HCT116 (cell line): ENCODE data around the gene C9orf43.

Experiments
- ATF3 ChIP-seq: IDR thresholded peaks from 2 replicates; pipeline ENCODE4 v1.6.1; 2012
- CEBPB ChIP-seq: IDR thresholded peaks from 2 replicates; pipeline ENCODE4 v1.6.1; 2012; ENCODE audit warnings: low read depth
- CTCF ChIP-seq, 3 experiments: fragments of 200-600 bp in 1 of 3; sonication (generic) in 1 of 3; IDR thresholded peaks in 2 of 3; conservative IDR thresholded peaks in 1 of 3; 2 replicates each; pipeline ENCODE4 v1.5.1; 2012 to 2017; ENCODE audit warnings: low read depth in 2 of 3, low read length in 2 of 3, antibody characterized with exemption in 1 of 3, borderline replicate concordance in 1 of 3, control low read depth in 1 of 3, mild to moderate bottlenecking in 1 of 3, mixed read lengths in 1 of 3, mixed run types in 1 of 3, moderate library complexity in 1 of 3; ENCODE audit not compliant: insufficient read depth in 1 of 3
- EGR1 ChIP-seq: IDR thresholded peaks from 2 replicates; pipeline ENCODE4 v1.6.1; 2012; ENCODE audit warnings: low read depth
- EZH2 ChIP-seq: fragments of 200-600 bp; sonication (generic); IDR thresholded peaks from 2 replicates; pipeline ENCODE4 v1.6.1; 2017; ENCODE audit warnings: antibody characterized with exemption, mixed run types
- JUND ChIP-seq: IDR thresholded peaks from 2 replicates; pipeline ENCODE4 v1.6.1; 2012
- MAX ChIP-seq: IDR thresholded peaks from 2 replicates; pipeline ENCODE4 v1.6.1; 2012
- POLR2A ChIP-seq: IDR thresholded peaks from 2 replicates; pipeline ENCODE4 v1.7.0; 2011; ENCODE audit warnings: borderline replicate concordance; ENCODE audit not compliant: insufficient read depth, insufficient read length; ENCODE audit errors: extremely low read depth
- RAD21 ChIP-seq: IDR thresholded peaks from 2 replicates; pipeline ENCODE4 v1.6.1; 2012; ENCODE audit warnings: low read depth, mild to moderate bottlenecking
- REST ChIP-seq: IDR thresholded peaks from 2 replicates; pipeline ENCODE4 v1.6.1; 2012; ENCODE audit warnings: low read depth
- SP1 ChIP-seq: IDR thresholded peaks from 2 replicates; pipeline ENCODE4 v1.6.1; 2012; ENCODE audit warnings: low read depth
- TCF7L2 ChIP-seq: IDR thresholded peaks from 2 replicates; pipeline ENCODE4 v1.7.0; 2011; ENCODE audit warnings: borderline replicate concordance, inconsistent platforms; ENCODE audit not compliant: insufficient read depth, insufficient read length; ENCODE audit errors: extremely low read depth
- YY1 ChIP-seq: IDR thresholded peaks from 2 replicates; pipeline ENCODE4 v1.6.1; 2011; ENCODE audit warnings: low read length, low read depth, moderate library complexity, mild to moderate bottlenecking; ENCODE audit not compliant: insufficient replicate concordance; ENCODE audit errors: extremely low read depth
- ZNF274 ChIP-seq: fragments of 200-500 bp; sonication (Bioruptor generic); IDR thresholded peaks from 2 replicates; pipeline ENCODE4 v1.6.1; 2014; ENCODE audit warnings: mild to moderate bottlenecking, low read depth, low read length, inconsistent platforms

- TF ChIP-seq ATF3 (no peak), SP1 (no peak), REST (no peak), TCF7L2 (no peak), POLR2A (no peak), RAD21 (no peak), EZH2 (no peak), CTCF (IDR thresholded peaks at IDR 0.05 in 2 of 3, conservative IDR thresholded peaks at IDR 0.05 in 1 of 3; ENCODE audit: borderline replicate concordance in 1 of 3, insufficient read depth in 1 of 3, low read depth in 2 of 3, low read length in 2 of 3) (no peak), YY1 (no peak), MAX (no peak), JUND (no peak), CEBPB (no peak), EGR1 (no peak), ZNF274 (no peak)
Observed at GRCh38 chr9:113475031-113475430, 64.5 kb downstream of the C9orf43 start.
